HuH-7 (cell line): ENCODE data around the gene KIF25.
A peak's percentile ranks its signal among the peaks of the same experiment; 100 is the strongest.

Source experiments
- DNase-seq: peaks from one replicate; pipeline ENCODE4 v3.0.0; 2011; ENCODE audit warnings: low spot score

KIF25 gene

DNA sequence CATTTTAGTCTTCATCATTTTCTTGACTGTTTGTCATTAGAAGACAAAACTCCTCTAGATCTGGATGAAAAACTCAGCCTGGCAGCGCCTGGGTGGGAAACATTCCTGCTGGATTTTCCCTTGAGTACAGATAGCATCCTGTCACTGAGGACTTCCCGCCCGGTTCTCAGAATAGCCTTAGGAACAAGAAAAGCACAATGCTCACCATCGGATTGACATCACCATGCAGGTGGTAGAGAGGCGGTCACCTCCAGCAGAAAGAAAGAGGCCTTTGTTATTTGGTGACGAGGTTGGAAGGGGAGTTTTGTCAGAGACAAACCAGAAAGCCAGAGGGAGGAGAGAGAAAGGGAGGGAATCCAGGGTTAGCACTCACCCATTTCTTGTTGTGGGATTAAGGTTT, 39.8 kb downstream of the KIF25 start:
- no peak for DNase-seq

- no peak for DNase-seq
These were observed 40.4 kb downstream of the KIF25 start for GRCh38 chr6:168037856-168038255.

DNA sequence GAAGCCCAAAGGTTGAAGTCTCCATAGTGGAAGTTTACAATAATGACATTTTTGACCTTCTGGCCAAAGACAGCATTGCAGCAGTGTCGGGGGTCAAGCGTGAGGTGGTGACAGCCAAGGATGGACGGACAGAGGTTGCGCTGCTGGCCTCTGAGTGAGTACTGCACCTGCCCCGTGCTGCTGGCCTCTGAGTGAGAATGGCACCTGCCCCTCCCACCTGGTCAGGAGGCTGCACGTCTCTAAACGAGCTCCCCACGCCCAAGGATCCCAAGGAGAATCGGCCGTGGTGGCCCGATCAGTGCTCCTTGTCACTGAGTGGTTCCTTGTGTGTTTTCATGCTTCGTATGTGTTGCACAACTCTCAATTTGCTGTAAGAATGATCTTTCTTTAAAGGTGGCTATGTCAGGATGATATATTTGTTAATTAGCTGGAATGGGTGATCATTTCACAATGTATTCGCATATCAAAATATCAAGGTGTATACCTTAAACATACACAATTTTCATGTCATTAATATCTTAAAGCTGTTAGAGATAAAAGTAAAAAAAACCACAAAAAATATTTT, 41.2 kb downstream of the KIF25 start:
- no peak for DNase-seq

DNA sequence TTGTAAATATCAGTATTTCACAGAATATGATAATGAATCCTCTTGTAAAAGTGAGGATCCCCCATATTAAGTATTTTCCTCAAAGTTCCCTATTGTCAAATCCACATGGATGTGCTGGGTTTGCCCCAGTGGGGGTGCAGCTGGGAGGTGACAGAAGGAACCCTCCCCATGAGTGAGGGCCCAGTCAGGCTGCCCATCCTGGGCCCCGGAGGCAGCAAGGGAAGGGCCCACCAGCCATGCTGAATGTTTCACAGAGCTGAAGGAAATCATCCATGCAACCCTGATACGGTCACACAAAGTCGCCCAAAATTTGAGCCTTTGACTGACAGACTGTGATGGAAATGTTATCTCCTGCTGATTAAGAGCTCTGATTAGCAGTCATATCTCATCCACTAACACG, 41.8 kb downstream of the KIF25 start:
- no peak for DNase-seq

GRCh38 chr6:168039849-168040248, 42.4 kb downstream of the KIF25 start:
- no peak for DNase-seq

DNA sequence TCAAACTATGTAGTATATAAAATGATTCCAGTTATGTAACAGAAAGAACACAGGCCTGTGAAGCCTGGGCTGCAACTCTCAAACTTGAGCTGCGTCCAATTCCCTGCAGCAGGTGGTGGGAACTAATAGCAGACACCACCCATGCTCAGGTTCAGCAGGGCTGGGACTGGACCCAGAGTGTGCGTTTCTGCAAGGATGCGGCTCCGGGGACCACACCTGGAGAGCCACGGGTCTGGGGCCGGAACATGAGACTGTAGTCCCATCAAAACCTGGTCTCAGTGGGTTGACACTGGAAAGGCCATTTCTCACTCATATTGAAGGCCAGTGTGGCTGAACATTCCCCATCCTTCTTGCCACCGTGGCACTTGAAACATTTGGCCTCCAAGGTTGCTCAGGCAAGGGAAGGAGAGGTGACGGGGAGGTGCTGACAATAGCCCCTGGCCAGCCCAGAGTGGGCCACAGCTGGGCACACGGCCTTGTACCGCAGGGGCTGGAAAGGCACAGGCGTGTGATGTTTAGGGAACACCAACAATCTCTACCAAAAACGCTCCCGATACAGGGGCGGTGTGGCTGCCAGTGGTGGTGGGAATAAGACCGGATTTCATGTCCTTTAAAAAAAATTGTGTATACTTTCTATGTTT, 43.5 kb downstream of the KIF25 start:
- no peak for DNase-seq

DNA sequence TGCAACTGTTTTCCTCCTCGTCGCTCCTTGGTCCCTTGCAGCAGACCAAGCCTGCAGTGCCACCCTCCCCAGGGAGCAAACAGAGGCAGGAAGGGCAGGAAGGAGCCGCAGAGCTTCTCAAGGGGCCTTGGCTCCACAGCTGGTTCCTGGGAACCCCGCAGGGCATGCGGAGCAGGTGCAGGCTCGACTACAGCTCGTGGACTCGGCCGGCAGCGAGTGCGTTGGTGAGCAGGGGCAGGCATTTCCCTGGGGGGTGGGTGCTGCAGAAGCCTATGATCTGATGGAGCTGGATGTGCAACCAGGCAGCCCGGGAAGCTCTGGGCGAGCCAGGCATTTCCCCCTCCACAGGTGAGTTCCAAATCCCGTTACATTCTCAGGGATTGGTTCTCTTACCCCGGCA, 44.5 kb downstream of the KIF25 start:
- no peak for DNase-seq

DNA sequence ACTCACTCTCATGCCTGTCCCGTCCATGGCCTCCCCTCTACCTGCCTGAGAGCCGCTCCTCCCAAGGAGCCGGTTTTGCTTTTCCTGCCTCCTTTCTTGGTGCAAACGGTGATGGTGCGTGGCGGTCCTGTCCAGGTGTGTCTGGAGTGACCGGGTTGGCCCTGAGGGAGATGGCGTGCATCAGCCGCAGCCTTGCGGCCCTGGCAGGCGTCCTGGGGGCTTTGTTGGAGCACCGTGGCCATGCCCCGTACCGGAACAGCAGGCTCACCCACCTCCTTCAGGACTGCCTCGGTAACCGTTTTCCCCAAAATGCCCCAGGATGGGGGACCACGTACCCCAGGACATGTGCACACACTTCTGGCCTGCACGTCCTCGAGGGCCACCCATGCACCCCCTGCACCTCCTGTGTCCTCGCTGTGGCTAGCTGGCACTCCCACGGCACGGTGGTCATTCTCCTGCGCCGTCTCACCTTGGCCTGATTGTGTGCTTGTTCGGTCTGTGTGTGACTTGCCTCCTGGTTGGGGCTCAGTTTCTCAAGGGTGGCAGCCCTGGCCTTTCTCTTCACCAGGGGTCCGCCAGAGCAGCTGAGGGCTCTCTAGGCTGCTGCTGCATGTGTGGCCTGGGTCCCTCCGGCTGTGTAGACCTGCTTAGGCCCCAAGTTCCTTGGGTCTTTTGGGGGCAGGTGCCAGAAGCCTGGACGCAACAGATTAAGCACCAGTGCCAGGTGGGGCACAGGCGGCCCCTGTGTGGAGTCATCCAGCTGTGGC, 45.1 kb downstream of the KIF25 start:
- no peak for DNase-seq

- no peak for DNase-seq
These were observed 45.8 kb downstream of the KIF25 start for GRCh38 chr6:168043193-168043847.

GRCh38 chr6:168043848-168044415, 46.5 kb downstream of the KIF25 start:
- no peak for DNase-seq

GRCh38 chr6:168044521-168045130, 47.2 kb downstream of the KIF25 start:
- no peak for DNase-seq

- DNase-seq = peak; percentile 68
These were observed 47.7 kb downstream of the KIF25 start for GRCh38 chr6:168045141-168045691.

GRCh38 chr6:168045706-168046620, 48.5 kb downstream of the KIF25 start:
- no peak for DNase-seq

GRCh38 chr6:168046696-168047095, 49.2 kb downstream of the KIF25 start:
- DNase-seq = no peak

- DNase-seq = no peak
These were observed 50.6 kb downstream of the KIF25 start for GRCh38 chr6:168047841-168048723.

- no peak for DNase-seq
These were observed 51.2 kb downstream of the KIF25 start for GRCh38 chr6:168048724-168049025.

- DNase-seq = no peak
These were observed 51.8 kb downstream of the KIF25 start for GRCh38 chr6:168049277-168049676.

- DNase-seq = no peak
These were observed 52.3 kb downstream of the KIF25 start for GRCh38 chr6:168049706-168050224.

- no peak for DNase-seq
These were observed 52.9 kb downstream of the KIF25 start for GRCh38 chr6:168050225-168050880.
